ENCODE results near the gene OR10V1. TPM values are rescaled to one million over a fixed set of nuclear protein-coding genes. Genes with fewer than 3 reads are reported as not detected.

OR10V1 gene
- not detected in 2 replicates for total RNA-seq (2014; rRNA removed; shearing (Covaris generic))

GRCh38 chr11:59713745-59714144 is at the start of gene OR10V1:
TSS of gene OR10V1 (minus strand) at chr11:59713845. CDS start at chr11:59713845, 0 bp downstream.
- DNase-seq (ENCODE audit: low spot score) = no peak

- DNase-seq (ENCODE audit: low spot score) = no peak
Measured at GRCh38 chr11:59761993-59762392, 48.3 kb upstream of the OR10V1 start.

- DNase-seq (ENCODE audit: low spot score) = no peak
Measured at GRCh38 chr11:59760771-59761170, 47.1 kb upstream of the OR10V1 start.

GRCh38 chr11:59759900-59760299 is 46.3 kb upstream of the OR10V1 start:
- no peak for DNase-seq (ENCODE audit: low spot score)

- DNase-seq (ENCODE audit: low spot score) = no peak
Measured at GRCh38 chr11:59758401-59759037, 44.9 kb upstream of the OR10V1 start.

- peak; percentile 74 for DNase-seq (ENCODE audit: low spot score)
Measured at GRCh38 chr11:59756845-59757244, 43.2 kb upstream of the OR10V1 start.

GRCh38 chr11:59756558-59756840 is 42.9 kb upstream of the OR10V1 start:
- DNase-seq (ENCODE audit: low spot score) = peak; percentile 41

GRCh38 chr11:59755701-59756557 is 42.3 kb upstream of the OR10V1 start:
- peak; percentile 83 for DNase-seq (ENCODE audit: low spot score)

- DNase-seq (ENCODE audit: low spot score) = peak; percentile 69
Measured at GRCh38 chr11:59754859-59755700, 41.4 kb upstream of the OR10V1 start, which contains the start of gene STX3. TSS of gene STX3 (plus strand) at chr11:59755376. CDS start at chr11:59755606, 230 bp downstream.

GRCh38 chr11:59754494-59754858 is 40.8 kb upstream of the OR10V1 start:
- no peak for DNase-seq (ENCODE audit: low spot score)

- peak; percentile 76 for DNase-seq (ENCODE audit: low spot score)
Measured at GRCh38 chr11:59753650-59754493, 40.2 kb upstream of the OR10V1 start.

- no peak for DNase-seq (ENCODE audit: low spot score)
Measured at GRCh38 chr11:59746111-59746510, 32.5 kb upstream of the OR10V1 start.

GRCh38 chr11:59730896-59731565 is 17.4 kb upstream of the OR10V1 start:
- no peak for DNase-seq (ENCODE audit: low spot score)

GRCh38 chr11:59729834-59730233 is 16.2 kb upstream of the OR10V1 start:
- no peak for DNase-seq (ENCODE audit: low spot score)

- no peak for DNase-seq (ENCODE audit: low spot score)
Measured at GRCh38 chr11:59728913-59729312, 15.3 kb upstream of the OR10V1 start.

- DNase-seq (ENCODE audit: low spot score) = no peak
Measured at GRCh38 chr11:59728154-59728553, 14.5 kb upstream of the OR10V1 start.

GRCh38 chr11:59727426-59727825 is 13.8 kb upstream of the OR10V1 start:
- no peak for DNase-seq (ENCODE audit: low spot score)

GRCh38 chr11:59724066-59724465 is 10.4 kb upstream of the OR10V1 start:
- no peak for DNase-seq (ENCODE audit: low spot score)

- DNase-seq (ENCODE audit: low spot score) = no peak
Measured at GRCh38 chr11:59719556-59719955, 5.9 kb upstream of the OR10V1 start.

- no peak for DNase-seq (ENCODE audit: low spot score)
Measured at GRCh38 chr11:59716051-59716450, 2.4 kb upstream of the OR10V1 start.

Data from A172 (cell line).